Panc1 (cell line): Measurements from ENCODE around the gene BTN3A1. TPM values are rescaled to one million over a fixed set of nuclear protein-coding genes. Genes with fewer than 3 reads are reported as not detected.
"Not testable (repeated sequence)": the region's sequence is repeated elsewhere in the genome, so short reads cannot be mapped to it uniquely, and the experiment has no call there.

Experiments
- ATAC-seq: fragments of 200-7000 bp; cut with Tn5 transposase; 2 replicates; pipeline ENCODE4 v1.9.1; 2020; ENCODE audit warnings: mild to moderate bottlenecking, moderate library complexity
- BruUV-seq: library from RNA; stranded (reverse); fragments of 400-500 nt; replicated peaks from 2 replicates; lab custom pipeline; 2021; lab: Mats Ljungman, UMichigan
- CTCF ChIA-PET: fragments of 300-600 bp; sonication (Branson Sonifier 250); formaldehyde crosslinking; loops from one replicate; lab custom pipeline; 2022; ENCODE audit warnings: antibody characterized with exemption; lab: Charles Lee
- POLR2A ChIA-PET: fragments of 300-600 bp; sonication (Branson Sonifier 250); formaldehyde crosslinking; loops from one replicate; lab custom pipeline; 2022; ENCODE audit warnings: antibody characterized with exemption; lab: Charles Lee
- DNase-seq: peaks from one replicate; pipeline ENCODE4 v3.0.0-alpha.2; 2010; ENCODE audit warnings: low read depth, low spot score
- H3K27ac ChIP-seq: 2 replicates; pipeline ENCODE4 v1.5.1; 2011; ENCODE audit warnings: mild to moderate bottlenecking, low read length, inconsistent platforms
- H3K27me3 ChIP-seq: fragments of 200-500 bp; sonication (Bioruptor generic); 2 replicates; pipeline ENCODE4 v1.6.0; 2014; ENCODE audit warnings: low read length, inconsistent platforms; ENCODE audit not compliant: control insufficient read depth, insufficient read depth
- H3K36me3 ChIP-seq: fragments of 200-500 bp; sonication (Bioruptor generic); 2 replicates; pipeline ENCODE4 v1.5.1; 2014; ENCODE audit warnings: inconsistent platforms, mild to moderate bottlenecking, low read length, moderate library complexity; ENCODE audit not compliant: control insufficient read depth, insufficient read depth
- H3K4me1 ChIP-seq: 2 replicates; pipeline ENCODE4 v1.5.1; 2011; ENCODE audit warnings: inconsistent platforms, mild to moderate bottlenecking, low read length, moderate library complexity; ENCODE audit not compliant: control insufficient read depth, insufficient read depth
- H3K4me3 ChIP-seq, 2 experiments: 2 replicates each; pipeline ENCODE4 v1.5.1; 2011 to 2012; ENCODE audit warnings: low read depth in 2 of 2, low read length in 2 of 2, mild to moderate bottlenecking in 2 of 2, inconsistent platforms in 1 of 2, moderate library complexity in 1 of 2
- H3K9me3 ChIP-seq: fragments of 200-500 bp; sonication (Bioruptor generic); 2 replicates; pipeline ENCODE4 v1.5.1; 2014; ENCODE audit warnings: low read depth, mild to moderate bottlenecking, inconsistent platforms, low read length, moderate library complexity; ENCODE audit not compliant: control insufficient read depth, insufficient read depth
- POLR2AphosphoS5 ChIP-seq: IDR thresholded peaks from 2 replicates; pipeline ENCODE4 v1.6.1; 2012; ENCODE audit warnings: mild to moderate bottlenecking, low read depth, low read length, moderate library complexity
- REST ChIP-seq, 2 experiments: IDR thresholded peaks; 2 replicates each; pipeline ENCODE4 v1.6.1; 2011 to 2012; ENCODE audit warnings: low read depth in 2 of 2, control low read depth in 1 of 2, low read length in 1 of 2, mild to moderate bottlenecking in 1 of 2, moderate library complexity in 1 of 2; ENCODE audit not compliant: insufficient read depth in 1 of 2
- SIN3A ChIP-seq: IDR thresholded peaks from 2 replicates; pipeline ENCODE4 v1.6.1; 2012; ENCODE audit warnings: low read depth, mild to moderate bottlenecking, low read length, moderate library complexity, borderline replicate concordance; ENCODE audit not compliant: insufficient read depth
- TCF7L2 ChIP-seq: IDR thresholded peaks from 2 replicates; pipeline ENCODE4 v1.6.1; 2011; ENCODE audit warnings: mild to moderate bottlenecking, low read depth, low read length, inconsistent platforms
- in situ Hi-C: cut with HindIII; loops from 2 replicates; pipeline ENCODE4 v1.10.0; 2016; ENCODE audit warnings: low sequenced_read_pairs, low pct_unique_long_range_greater_than_20kb
- intact Hi-C: fragments of 100-400 bp; cut with micrococcal nuclease; formaldehyde crosslinking; loops from one replicate; pipeline ENCODE4 v1.10.0; 2022; ENCODE audit not compliant: unreplicated experiment
- total RNA-seq: library from RNA; stranded (reverse); gene quantifications from one replicate; pipeline ENCODE4 v1.2.1, GENCODE V29; 2021; ENCODE audit not compliant: unreplicated experiment
- TF ChIP-seq, protein P1 (sequence below): fragments of 450-650 bp; IDR thresholded peaks from 2 replicates; pipeline ENCODE4 v1.5.1; 2017; ENCODE audit warnings: mild to moderate bottlenecking

Gene BTN3A1
- total RNA-seq, 1 experiment from 2014 or later = 5.0 TPM

DNA sequence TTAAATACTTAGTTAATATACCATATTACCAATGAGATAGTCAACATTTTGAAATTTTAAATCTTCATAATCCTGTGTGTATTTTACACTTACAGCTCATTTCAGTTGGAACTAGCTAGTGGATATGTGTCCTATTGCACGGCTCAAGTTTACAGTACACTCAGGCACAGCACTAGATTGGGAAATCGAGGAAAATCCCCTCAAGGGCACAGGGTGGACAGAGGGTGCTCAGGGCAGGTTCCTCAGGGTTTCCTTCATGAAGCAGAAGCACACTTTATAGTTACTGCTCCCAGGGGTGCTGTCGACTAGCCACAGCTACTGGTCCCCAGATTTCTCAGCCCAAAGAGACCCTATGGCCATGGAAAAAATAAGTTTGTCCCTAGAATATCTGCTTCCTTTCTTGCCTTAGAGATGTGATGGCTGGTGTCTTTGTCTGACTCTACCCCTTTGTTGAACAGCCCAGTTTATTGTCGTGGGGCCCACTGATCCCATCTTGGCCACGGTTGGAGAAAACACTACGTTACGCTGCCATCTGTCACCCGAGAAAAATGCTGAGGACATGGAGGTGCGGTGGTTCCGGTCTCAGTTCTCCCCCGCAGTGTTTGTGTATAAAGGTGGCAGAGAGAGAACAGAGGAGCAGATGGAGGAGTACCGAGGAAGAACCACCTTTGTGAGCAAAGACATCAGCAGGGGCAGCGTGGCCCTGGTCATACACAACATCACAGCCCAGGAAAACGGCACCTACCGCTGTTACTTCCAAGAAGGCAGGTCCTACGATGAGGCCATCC is 57.1 kb downstream of the BTN3A1 start:
- in situ Hi-C loops = no loop called here
- BruUV-seq = no TSS peak
- Histone ChIP-seq H3K9me3 (no peaks in the 10 kb centered on the region), H3K27ac (no peak overlapping the region), H3K27me3 (no peaks in the 10 kb centered on the region), H3K4me1 (peaks cover 5% of the 10 kb centered on the region), H3K4me3 (peak overlapping the region; percentile 19 to 74; a peak in 3 of 4 replicates), H3K36me3 (no peaks in the 10 kb centered on the region; the same call in none of the 2 replicates)
- ChIA-PET POLR2A (no interaction called here), CTCF (no interaction called here)
- no peak for TF ChIP-seq POLR2AphosphoS5
- no peak for TF ChIP-seq SIN3A
- TF ChIP-seq, protein P1, sequence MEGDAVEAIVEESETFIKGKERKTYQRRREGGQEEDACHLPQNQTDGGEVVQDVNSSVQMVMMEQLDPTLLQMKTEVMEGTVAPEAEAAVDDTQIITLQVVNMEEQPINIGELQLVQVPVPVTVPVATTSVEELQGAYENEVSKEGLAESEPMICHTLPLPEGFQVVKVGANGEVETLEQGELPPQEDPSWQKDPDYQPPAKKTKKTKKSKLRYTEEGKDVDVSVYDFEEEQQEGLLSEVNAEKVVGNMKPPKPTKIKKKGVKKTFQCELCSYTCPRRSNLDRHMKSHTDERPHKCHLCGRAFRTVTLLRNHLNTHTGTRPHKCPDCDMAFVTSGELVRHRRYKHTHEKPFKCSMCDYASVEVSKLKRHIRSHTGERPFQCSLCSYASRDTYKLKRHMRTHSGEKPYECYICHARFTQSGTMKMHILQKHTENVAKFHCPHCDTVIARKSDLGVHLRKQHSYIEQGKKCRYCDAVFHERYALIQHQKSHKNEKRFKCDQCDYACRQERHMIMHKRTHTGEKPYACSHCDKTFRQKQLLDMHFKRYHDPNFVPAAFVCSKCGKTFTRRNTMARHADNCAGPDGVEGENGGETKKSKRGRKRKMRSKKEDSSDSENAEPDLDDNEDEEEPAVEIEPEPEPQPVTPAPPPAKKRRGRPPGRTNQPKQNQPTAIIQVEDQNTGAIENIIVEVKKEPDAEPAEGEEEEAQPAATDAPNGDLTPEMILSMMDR = no peak
- no peak for TF ChIP-seq TCF7L2
- no peak for TF ChIP-seq REST (IDR thresholded peaks at IDR 0.05; ENCODE audit: insufficient read depth in 1 of 2, low read depth in 2 of 2, low read length in 1 of 2)
- ATAC-seq (no peak), DNase-seq (no peak)
- intact Hi-C loops = no loop called here

GRCh38 chr6:26461353-26461752 is 59.3 kb downstream of the BTN3A1 start:
- CTCF ChIA-PET, intact Hi-C loops: not testable (repeated sequence)

GRCh38 chr6:26464014-26464413 is 61.9 kb downstream of the BTN3A1 start:
- DNase-seq = no peak
- Histone ChIP-seq H3K36me3 (peaks cover 10% of the 10 kb centered on the region), H3K27me3 (no peaks in the 10 kb centered on the region), H3K4me1 (no peaks in the 10 kb centered on the region), H3K9me3 (no peaks in the 10 kb centered on the region), H3K4me3 (no peak overlapping the region), H3K27ac (no peak overlapping the region)
- ChIA-PET POLR2A (interaction anchor here (0.6 kb wide), 1 partner anchor 10 kb away, joined by 9 read pairs; no protein-coding TSS in a partner anchor), CTCF (no interaction called here)
- no peak for ATAC-seq
- in situ Hi-C loops (no loop called here), intact Hi-C loops (no loop called here)
- BruUV-seq = no TSS peak
- TF ChIP-seq TCF7L2 (no peak), REST (IDR thresholded peaks at IDR 0.05; ENCODE audit: insufficient read depth in 1 of 2, low read depth in 2 of 2, low read length in 1 of 2) (no peak), POLR2AphosphoS5 (no peak), SIN3A (no peak)
- TF ChIP-seq, protein P1 = no peak

More at GRCh38 chr6:26461353-26461752, 59.3 kb downstream of the BTN3A1 start:
- H3K9me3 ChIP-seq, in situ Hi-C loops, H3K4me3 ChIP-seq, BruUV-seq, DNase-seq, H3K27me3 ChIP-seq, H3K36me3 ChIP-seq, ATAC-seq, H3K27ac ChIP-seq, H3K4me1 ChIP-seq: not testable (repeated sequence)
- POLR2A ChIA-PET = interaction anchor here (0.6 kb wide), 1 partner anchor 12 kb away, joined by 3 read pairs; no protein-coding TSS in a partner anchor
